Omental fat pad (tissue), 4 donors: ENCODE measurements around the gene KIAA0319L. TPM values are rescaled to one million over a fixed set of nuclear protein-coding genes. Genes with fewer than 3 reads are reported as not detected.

Source experiments
- ATAC-seq: fragments of 150-250 bp; one replicate; pipeline ENCODE4 v1.9.1; 2016; ENCODE audit warnings: mild to moderate bottlenecking, moderate library complexity; ENCODE audit not compliant: low FRiP score
- DNase-seq: peaks from one replicate; pipeline ENCODE4 v3.0.0-alpha.2; 2019; ENCODE audit warnings: low spot score
- CTCF ChIP-seq, 3 donors: fragments of 450-650 bp; IDR thresholded peaks; one replicate each; pipeline ENCODE4 v1.5.1; 2016 to 2017; ENCODE audit warnings: antibody characterized with exemption in 3 of 3, mild to moderate bottlenecking in 3 of 3, moderate library complexity in 2 of 3
- total RNA-seq, 4 donors: library from RNA; depleted of rRNA; stranded (reverse); fragments of >200 nt; gene quantifications; one replicate each; pipeline ENCODE4 v1.1.0, GENCODE V29; 2016

The KIAA0319L gene
- total RNA-seq, 4 donors from 2014 or later, result 38.1 to 99.9 (median 44.2) TPM

GRCh38 chr1:35431173-35431599 lies 126.0 kb downstream of the KIAA0319L start:
- ATAC-seq, result no peak
- TF ChIP-seq CTCF (IDR thresholded peaks at IDR 0.05), result no peak
- no peak for DNase-seq

GRCh38 chr1:35430762-35431161 lies 126.4 kb downstream of the KIAA0319L start:
- TF ChIP-seq CTCF (IDR thresholded peaks at IDR 0.05), result no peak
- DNase-seq (no peak), ATAC-seq (no peak)

GRCh38 chr1:35428360-35428759 lies 128.8 kb downstream of the KIAA0319L start:
- DNase-seq (no peak), ATAC-seq (no peak)
- TF ChIP-seq CTCF (IDR thresholded peaks at IDR 0.05), result no peak

GRCh38 chr1:35426097-35426586 lies 131.1 kb downstream of the KIAA0319L start:
- ATAC-seq, result no peak
- no peak for TF ChIP-seq CTCF (IDR thresholded peaks at IDR 0.05)
- DNase-seq, result no peak

- no peak for DNase-seq
- no peak for TF ChIP-seq CTCF (IDR thresholded peaks at IDR 0.05)
- no peak for ATAC-seq
Observed at GRCh38 chr1:35408925-35409324, 148.3 kb downstream of the KIAA0319L start.

- no peak for TF ChIP-seq CTCF (IDR thresholded peaks at IDR 0.05)
- DNase-seq, result no peak
- ATAC-seq, result no peak
Observed at GRCh38 chr1:35407743-35408142, 149.5 kb downstream of the KIAA0319L start.

GRCh38 chr1:35406103-35406502 lies 151.1 kb downstream of the KIAA0319L start:
- ATAC-seq (no peak), DNase-seq (no peak)
- TF ChIP-seq CTCF (IDR thresholded peaks at IDR 0.05), result no peak
